Ishikawa (cell line): ENCODE results near the gene GID8.

Source experiments
- EGR1 ChIP-seq: IDR thresholded peaks from 2 replicates; pipeline ENCODE4 v1.6.1; 2012
- TAF1 ChIP-seq: IDR thresholded peaks from 2 replicates; pipeline ENCODE4 v1.6.1; 2012; ENCODE audit warnings: low read depth, mild to moderate bottlenecking
- TF ChIP-seq, protein P1 (sequence below): IDR thresholded peaks from 2 replicates; pipeline ENCODE4 v1.6.1; 2012

DNA sequence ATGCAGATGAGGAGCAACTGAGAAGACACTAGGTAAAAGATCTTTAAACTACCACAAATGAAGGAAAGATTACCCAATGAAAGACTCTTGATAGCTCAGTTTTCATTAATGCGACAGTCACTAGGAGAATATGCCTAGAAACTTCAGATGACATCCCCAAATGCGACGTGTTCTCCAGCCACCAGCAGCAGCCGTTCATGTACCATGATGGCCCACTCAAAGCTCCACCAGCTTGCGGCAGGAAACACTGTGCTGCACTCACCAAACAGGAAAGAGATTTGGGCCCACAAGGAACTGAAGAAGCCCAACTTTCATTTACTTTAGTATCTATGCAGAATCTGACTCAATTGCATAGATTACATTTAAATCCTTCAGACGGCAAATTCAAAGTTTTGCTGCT is 19.1 kb upstream of the GID8 start:
- TF ChIP-seq EGR1 (no peak), TAF1 (no peak)
- TF ChIP-seq, protein P1, sequence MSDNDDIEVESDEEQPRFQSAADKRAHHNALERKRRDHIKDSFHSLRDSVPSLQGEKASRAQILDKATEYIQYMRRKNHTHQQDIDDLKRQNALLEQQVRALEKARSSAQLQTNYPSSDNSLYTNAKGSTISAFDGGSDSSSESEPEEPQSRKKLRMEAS, result no peak
